Fibroblast of mammary gland (primary cell): ENCODE measurements around the gene SACS.
"Not testable (repeated sequence)": the region's sequence is repeated elsewhere in the genome, so short reads cannot be mapped to it uniquely, and the experiment has no call there.

Source experiments
- DNase-seq: peaks from one replicate; pipeline ENCODE4 v3.0.0-alpha.2; 2010; ENCODE audit warnings: low read depth
- H3K4me3 ChIP-seq: 2 replicates; pipeline ENCODE4 v1.5.1; 2011; ENCODE audit warnings: low read depth, mild to moderate bottlenecking, low read length, moderate library complexity; ENCODE audit not compliant: control insufficient read depth
- CTCF ChIP-seq: conservative IDR thresholded peaks from 2 replicates; pipeline ENCODE4 v1.5.1; 2011; ENCODE audit warnings: low read depth, low read length, inconsistent platforms; ENCODE audit not compliant: control insufficient read depth, insufficient read depth

SACS gene

GRCh38 chr13:23418776-23419683 lies 14.5 kb downstream of the SACS start:
- TF ChIP-seq CTCF: no peak
- DNase-seq: no peak
- H3K4me3 ChIP-seq: no peak overlapping the region

- TF ChIP-seq CTCF: no peak
- no peak for DNase-seq
- no peak overlapping the region for H3K4me3 ChIP-seq
Observed at GRCh38 chr13:23414682-23415081, 18.8 kb downstream of the SACS start.

DNA sequence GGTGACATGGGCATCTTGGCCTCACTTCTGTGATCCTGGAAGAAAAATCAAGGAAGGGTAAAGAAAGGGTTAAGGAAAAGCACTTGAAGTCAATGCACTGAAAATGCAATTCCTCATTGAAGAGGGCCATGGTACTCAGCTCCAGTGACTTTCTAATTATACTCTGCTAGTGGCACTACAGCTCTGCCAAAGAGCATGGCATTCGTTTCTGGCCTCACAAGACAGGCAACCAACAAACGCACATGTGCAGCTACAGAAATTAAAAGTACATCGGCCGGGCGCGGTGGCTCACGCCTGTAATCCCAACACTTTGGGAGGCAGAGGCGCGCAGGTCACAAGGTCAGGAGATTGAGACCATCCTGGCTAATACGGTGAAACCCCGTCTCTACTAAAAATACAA lies 21.8 kb downstream of the SACS start:
- no peak for TF ChIP-seq CTCF
- no peak overlapping the region for H3K4me3 ChIP-seq
- no peak for DNase-seq

GRCh38 chr13:23411220-23411619 lies 22.3 kb downstream of the SACS start:
- TF ChIP-seq CTCF: no peak
- H3K4me3 ChIP-seq: no peak overlapping the region
- DNase-seq: no peak

DNA sequence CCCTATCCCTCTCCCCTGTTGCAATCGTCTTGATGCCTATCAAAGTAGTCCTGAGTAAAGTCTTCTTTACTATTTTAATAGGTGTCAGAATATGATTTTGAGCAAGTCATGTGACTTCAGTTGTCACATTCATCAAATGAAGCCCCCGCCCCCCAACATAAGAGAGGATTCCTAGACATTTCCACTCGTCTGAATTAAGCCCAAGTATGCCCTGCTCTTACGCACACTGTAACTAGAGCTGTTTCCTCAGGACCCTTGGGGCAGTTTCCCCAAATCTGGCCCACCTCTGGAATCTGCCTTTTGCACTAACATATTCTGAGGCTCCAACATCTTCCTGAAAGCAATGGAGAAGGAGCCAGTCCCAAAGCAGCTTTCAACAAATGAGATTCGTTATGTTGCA lies 25.5 kb downstream of the SACS start:
- no peak for DNase-seq
- H3K4me3 ChIP-seq: no peak overlapping the region

GRCh38 chr13:23401156-23401555 lies 32.3 kb downstream of the SACS start:
- DNase-seq, H3K4me3 ChIP-seq: not testable (repeated sequence)

More for the DNA sequence above, 25.5 kb downstream of the SACS start:
- TF ChIP-seq CTCF: no peak

DNA sequence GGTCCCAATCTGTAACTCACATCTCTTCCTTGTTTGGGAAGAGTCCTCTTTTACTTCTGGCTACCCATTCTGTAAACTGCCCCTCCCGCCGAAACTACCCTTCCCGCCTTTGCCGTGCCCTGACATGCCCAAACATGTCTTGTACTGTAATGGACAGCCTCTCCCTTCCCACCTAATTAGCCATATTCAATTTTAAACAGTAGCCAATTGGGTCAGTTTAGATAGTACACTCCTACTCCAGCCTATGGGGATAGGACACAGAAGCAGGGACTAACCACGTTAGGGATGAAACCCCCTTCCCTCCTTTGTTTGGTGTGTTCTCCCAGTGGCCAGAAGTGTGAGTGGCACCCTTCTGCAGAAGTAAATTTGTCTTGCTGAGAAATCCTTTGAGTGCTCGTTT lies 34.2 kb downstream of the SACS start:
- H3K4me3 ChIP-seq: no peak overlapping the region
- no peak for DNase-seq
- TF ChIP-seq CTCF: no peak
